B cell (primary cell): Measurements from ENCODE around the gene TGM6. TPM values are rescaled to one million over a fixed set of nuclear protein-coding genes. Genes with fewer than 3 reads are reported as not detected.

Source experiments
- ATAC-seq: fragments of 200-7000 bp; cut with Tn5 transposase; one replicate; pipeline ENCODE4 v1.10.0; 2021; ENCODE audit warnings: low read depth, mild to moderate bottlenecking, moderate number of reproducible peaks, moderate library complexity
- CTCF ChIA-PET: fragments of 350-600 bp; sonication (Branson Sonifier 250); formaldehyde crosslinking; loops from one replicate; lab custom pipeline; 2021; ENCODE audit warnings: antibody characterized with exemption, inconsistent platforms; lab: Charles Lee
- POLR2A ChIA-PET: fragments of 350-600 bp; sonication (Branson Sonifier 250); formaldehyde crosslinking; loops from one replicate; lab custom pipeline; 2021; ENCODE audit warnings: antibody characterized with exemption; lab: Charles Lee
- DNase-seq: peaks from one replicate; pipeline ENCODE4 v3.0.0; 2013
- H2AFZ ChIP-seq: 2 replicates; pipeline ENCODE4 v1.6.1; 2012; ENCODE audit warnings: mild to moderate bottlenecking, low read depth, low read length; ENCODE audit not compliant: insufficient read depth, poor library complexity, severe bottlenecking
- H3K27ac ChIP-seq, 2 donors: 1 replicate in 1 of 2; 2 replicates in 1 of 2; pipeline ENCODE4 v1.5.1; 2012 to 2013; ENCODE audit warnings: low read length in 2 of 2, mild to moderate bottlenecking in 2 of 2, moderate library complexity in 1 of 2
- H3K27me3 ChIP-seq, 4 experiments: fragments of 200-600 bp in 1 of 4; sonication (generic) in 1 of 4; replicated peaks in 1 of 4; 1 replicate in 2 of 4; 2 replicates in 2 of 4; pipeline versions ENCODE4 v1.6.1 to v1.7.0; 2013 to 2016; ENCODE audit warnings: low read length in 3 of 4, mild to moderate bottlenecking in 2 of 4, mixed read lengths in 1 of 4, moderate library complexity in 1 of 4; ENCODE audit not compliant: insufficient read depth in 4 of 4, control insufficient read depth in 3 of 4; ENCODE audit errors: control extremely low read depth in 1 of 4
- H3K36me3 ChIP-seq, 2 experiments: replicated peaks in 1 of 2; 1 replicate in 1 of 2; 2 replicates in 1 of 2; pipeline versions ENCODE4 v1.6.1 to v1.7.1; 2013; ENCODE audit warnings: low read length in 1 of 2; ENCODE audit not compliant: insufficient read depth in 2 of 2, control insufficient read depth in 1 of 2; ENCODE audit errors: control extremely low read depth in 1 of 2, extremely low read depth in 1 of 2
- H3K4me1 ChIP-seq, 2 donors: fragments of 200-600 bp in 1 of 2; sonication (generic) in 1 of 2; 1 replicate in 1 of 2; 2 replicates in 1 of 2; pipeline versions ENCODE4 v1.5.1 to v1.6.1; 2013 to 2017; ENCODE audit warnings: low read length in 2 of 2; ENCODE audit not compliant: control insufficient read depth in 2 of 2, insufficient read depth in 2 of 2
- H3K4me2 ChIP-seq: replicated peaks from 2 replicates; pipeline ENCODE3; 2012; ENCODE audit warnings: mild to moderate bottlenecking, low read depth, low read length; ENCODE audit not compliant: poor library complexity, severe bottlenecking
- H3K4me3 ChIP-seq, 5 experiments: fragments of 200-600 bp in 1 of 5; sonication (generic) in 1 of 5; 1 replicate in 3 of 5; 2 replicates in 2 of 5; pipeline versions ENCODE4 v1.5.1 to v1.7.0; 2011 to 2016; ENCODE audit warnings: low read length in 4 of 5, mild to moderate bottlenecking in 4 of 5, low read depth in 2 of 5, control low read depth in 1 of 5, moderate library complexity in 1 of 5; ENCODE audit not compliant: insufficient read depth in 1 of 5; ENCODE audit errors: control extremely low read depth in 1 of 5, extremely low read depth in 1 of 5
- H3K79me2 ChIP-seq: fragments of 200-600 bp; sonication (generic); one replicate; pipeline ENCODE4 v1.6.0; 2016; ENCODE audit warnings: low read length; ENCODE audit not compliant: control insufficient read depth, insufficient read depth
- H3K9ac ChIP-seq: fragments of 200-600 bp; sonication (generic); 2 replicates; pipeline ENCODE4 v1.6.1; 2017; ENCODE audit warnings: mild to moderate bottlenecking, low read length, moderate library complexity
- H3K9me3 ChIP-seq, 3 donors: one replicate each; pipeline versions ENCODE4 v1.6.1 to v1.7.1; 2013; ENCODE audit warnings: low read length in 2 of 3; ENCODE audit not compliant: control insufficient read depth in 2 of 3, insufficient read depth in 1 of 3; ENCODE audit errors: control extremely low read depth in 1 of 3
- H4K20me1 ChIP-seq: 2 replicates; pipeline ENCODE4 v1.6.0; 2012; ENCODE audit warnings: mild to moderate bottlenecking, low read length; ENCODE audit not compliant: insufficient read depth, control insufficient read depth, poor library complexity, severe bottlenecking
- H3K27ac Mint-ChIP-seq: one replicate; pipeline ENCODE4 v1.8.0; 2021; ENCODE audit warnings: mixed read lengths
- H3K27me3 Mint-ChIP-seq: one replicate; pipeline ENCODE4 v1.8.0; 2021; ENCODE audit warnings: mixed read lengths
- H3K4me1 Mint-ChIP-seq: one replicate; pipeline ENCODE4 v1.8.0; 2021; ENCODE audit warnings: mixed read lengths
- H3K4me3 Mint-ChIP-seq: one replicate; pipeline ENCODE4 v1.8.0; 2021; ENCODE audit warnings: mixed read lengths
- H3K9me3 Mint-ChIP-seq: one replicate; pipeline ENCODE4 v1.8.0; 2022; ENCODE audit warnings: mixed read lengths; ENCODE audit not compliant: insufficient read depth
- EZH2 ChIP-seq: IDR thresholded peaks from 2 replicates; pipeline ENCODE4 v1.6.1; 2012; ENCODE audit warnings: borderline replicate concordance, low read depth, mild to moderate bottlenecking, moderate library complexity, low read length; ENCODE audit not compliant: insufficient read depth, poor library complexity, severe bottlenecking
- WGBS: methylation state at CpG from one replicate; pipeline ENCODE4 v1.1.5; 2013; ENCODE audit warnings: missing lambda C conversion rate; ENCODE audit not compliant: insufficient coverage; 5-methylcytosine and 5-hydroxymethylcytosine counted together
- intact Hi-C: fragments of 100-400 bp; cut with micrococcal nuclease; formaldehyde crosslinking; loops from one replicate; pipeline ENCODE4 v1.10.0; 2022
- polyA plus RNA-seq: library from polyadenylated mRNA; depleted of rRNA; stranded (reverse); fragments of >200 nt; gene quantifications from 2 replicates; pipeline ENCODE4 v1.2.3, GENCODE V29; 2012
- total RNA-seq, 2 donors: library from RNA; stranded (reverse); fragments of 120-200 nt in 1 of 2; gene quantifications; 1 replicate in 1 of 2; 2 replicates in 1 of 2; pipeline versions ENCODE4 v1.2.3 to v1.2.4, GENCODE V29; 2013 to 2022
- TF ChIP-seq, protein P1 (sequence below): fragments of 200-600 bp; IDR thresholded peaks from one replicate; pipeline ENCODE4 v1.8.0; 2022; ENCODE audit warnings: antibody characterized with exemption, mild to moderate bottlenecking

Gene TGM6
- total and polyA plus RNA-seq, 2 donors (not counting 1 experiment from before 2014, with no cell fraction given) = not detected

DNA sequence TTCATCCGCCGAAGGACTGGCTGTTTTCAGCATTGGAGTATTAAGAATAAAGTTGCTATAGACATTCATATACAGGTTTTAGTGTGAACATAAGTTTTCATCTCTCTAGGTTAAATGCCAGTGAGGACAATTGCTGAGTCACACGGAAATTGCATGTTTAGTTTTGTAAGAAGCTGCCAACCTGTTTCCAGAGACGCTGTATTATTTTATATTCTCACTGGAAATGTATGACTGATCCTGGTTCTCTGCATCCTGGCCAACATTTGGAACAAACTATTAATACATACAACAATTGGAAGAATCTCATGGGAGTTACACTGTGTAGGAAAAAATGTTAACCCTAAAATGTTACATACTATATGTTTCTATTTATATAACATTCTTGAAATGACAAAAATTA is 16.7 kb upstream of the TGM6 start:
- no CpG with 5 or more reads among the region's 4 CpGs for WGBS
- POLR2A ChIA-PET = no interaction called here
- ATAC-seq = no peak
- H3K27me3 ChIP-seq = peaks cover 0 to 4% (median 3%) of the 10 kb centered on the region in 4 experiments
- H4K20me1 ChIP-seq = no peaks in the 10 kb centered on the region
- no peaks in the 10 kb centered on the region for H3K79me2 ChIP-seq
- no peak overlapping the region for H3K4me2 ChIP-seq
- no peak overlapping the region for H3K9ac ChIP-seq
- no peaks in the 10 kb centered on the region for H3K4me1 ChIP-seq
- H3K27ac ChIP-seq = no peak overlapping the region
- peaks cover 0 to 13% (median 3%) of the 10 kb centered on the region in 3 donors for H3K9me3 ChIP-seq
- no peaks in the 10 kb centered on the region for H3K36me3 ChIP-seq
- Mint-ChIP-seq H3K27me3 (peaks cover 22% of the 10 kb centered on the region), H3K4me3 (no peak overlapping the region), H3K4me1 (no peaks in the 10 kb centered on the region), H3K27ac (no peak overlapping the region), H3K9me3 (peaks cover 11% of the 10 kb centered on the region)
- H2AFZ ChIP-seq = no peak overlapping the region
- H3K4me3 ChIP-seq = no peak overlapping the region
- intact Hi-C loops = no loop called here
- no peak for DNase-seq
- TF ChIP-seq EZH2 = no peak
- TF ChIP-seq, protein P1, sequence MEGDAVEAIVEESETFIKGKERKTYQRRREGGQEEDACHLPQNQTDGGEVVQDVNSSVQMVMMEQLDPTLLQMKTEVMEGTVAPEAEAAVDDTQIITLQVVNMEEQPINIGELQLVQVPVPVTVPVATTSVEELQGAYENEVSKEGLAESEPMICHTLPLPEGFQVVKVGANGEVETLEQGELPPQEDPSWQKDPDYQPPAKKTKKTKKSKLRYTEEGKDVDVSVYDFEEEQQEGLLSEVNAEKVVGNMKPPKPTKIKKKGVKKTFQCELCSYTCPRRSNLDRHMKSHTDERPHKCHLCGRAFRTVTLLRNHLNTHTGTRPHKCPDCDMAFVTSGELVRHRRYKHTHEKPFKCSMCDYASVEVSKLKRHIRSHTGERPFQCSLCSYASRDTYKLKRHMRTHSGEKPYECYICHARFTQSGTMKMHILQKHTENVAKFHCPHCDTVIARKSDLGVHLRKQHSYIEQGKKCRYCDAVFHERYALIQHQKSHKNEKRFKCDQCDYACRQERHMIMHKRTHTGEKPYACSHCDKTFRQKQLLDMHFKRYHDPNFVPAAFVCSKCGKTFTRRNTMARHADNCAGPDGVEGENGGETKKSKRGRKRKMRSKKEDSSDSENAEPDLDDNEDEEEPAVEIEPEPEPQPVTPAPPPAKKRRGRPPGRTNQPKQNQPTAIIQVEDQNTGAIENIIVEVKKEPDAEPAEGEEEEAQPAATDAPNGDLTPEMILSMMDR = no peak
- CTCF ChIA-PET = no interaction called here

DNA sequence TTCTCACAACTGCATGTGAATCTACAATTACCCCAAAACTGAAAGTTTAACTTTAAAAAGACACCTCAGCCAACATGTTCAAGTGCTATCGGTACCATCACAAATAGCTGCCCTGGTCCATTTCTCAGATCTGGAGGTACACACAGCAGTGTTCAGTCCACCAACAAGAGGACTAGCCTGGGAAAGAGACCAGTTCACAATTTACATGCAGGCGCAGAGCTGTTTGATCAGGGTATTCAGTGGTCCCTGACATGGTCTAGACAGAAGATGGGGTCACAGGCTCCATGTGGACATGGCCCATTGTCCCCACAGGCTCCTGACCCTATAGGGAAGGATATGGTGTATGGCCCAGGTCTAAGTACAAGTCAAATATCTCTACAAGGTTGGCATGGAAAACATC is 15.6 kb upstream of the TGM6 start:
- H2AFZ ChIP-seq = no peak overlapping the region
- H3K36me3 ChIP-seq = no peaks in the 10 kb centered on the region
- no peak overlapping the region for H3K9ac ChIP-seq
- no peaks in the 10 kb centered on the region for H4K20me1 ChIP-seq
- Mint-ChIP-seq H3K9me3 (peaks cover 11% of the 10 kb centered on the region), H3K4me1 (no peaks in the 10 kb centered on the region), H3K4me3 (no peak overlapping the region), H3K27ac (no peak overlapping the region), H3K27me3 (peaks cover 28% of the 10 kb centered on the region)
- CTCF ChIA-PET = interaction anchor here (2.3 kb wide), 1 partner anchor 157 kb away, joined by 7 read pairs; no protein-coding TSS in a partner anchor
- peaks cover 0 to 7% (median 3%) of the 10 kb centered on the region in 4 experiments for H3K27me3 ChIP-seq
- H3K79me2 ChIP-seq = no peaks in the 10 kb centered on the region
- DNase-seq = no peak
- H3K9me3 ChIP-seq = peaks cover 0 to 13% (median 5%) of the 10 kb centered on the region in 3 donors
- no peak overlapping the region for H3K4me3 ChIP-seq
- POLR2A ChIA-PET = no interaction called here
- intact Hi-C loops = no loop called here
- no peak overlapping the region for H3K27ac ChIP-seq
- no peak for ATAC-seq
- 90% methylated on average over 2 of the region's 2 CpGs for WGBS
- no peak for TF ChIP-seq EZH2
- TF ChIP-seq, protein P1 = no peak
- no peaks in the 10 kb centered on the region for H3K4me1 ChIP-seq
- H3K4me2 ChIP-seq = no peak overlapping the region
